Sciatic nerve (tissue), 2 donors: ENCODE results near the gene NPAS3. TPM values are rescaled to one million over a fixed set of nuclear protein-coding genes. Genes with fewer than 3 reads are reported as not detected.
A peak's percentile ranks its signal among the peaks of the same experiment; 100 is the strongest.

Source experiments
- ATAC-seq: fragments of 200-7000 bp; cut with Tn5 transposase; one replicate; pipeline ENCODE4 v1.9.1; 2020; ENCODE audit warnings: mild to moderate bottlenecking, moderate library complexity
- DNase-seq: peaks from one replicate; pipeline ENCODE4 v3.0.0-alpha.2; 2020; ENCODE audit warnings: low spot score
- intact Hi-C: fragments of 100-400 bp; cut with DNase I; formaldehyde crosslinking; loops from one replicate; pipeline ENCODE4 v1.14.2; 2022
- total RNA-seq: library from RNA; stranded (reverse); fragmentation: NEBNext Ultra II Directional; extraction: Animal tissue kit (Norgen Biotek cat#: 25700); gene quantifications from one replicate; pipeline ENCODE4 v1.2.1, GENCODE V29; 2021
- donor health status: DM: no; HTN: no; CAD: no.
- donor health status: DM: no; HTN: no; CAD: no.

NPAS3 gene
- total RNA-seq, 1 donor from 2014 or later: 14.6 TPM

DNA sequence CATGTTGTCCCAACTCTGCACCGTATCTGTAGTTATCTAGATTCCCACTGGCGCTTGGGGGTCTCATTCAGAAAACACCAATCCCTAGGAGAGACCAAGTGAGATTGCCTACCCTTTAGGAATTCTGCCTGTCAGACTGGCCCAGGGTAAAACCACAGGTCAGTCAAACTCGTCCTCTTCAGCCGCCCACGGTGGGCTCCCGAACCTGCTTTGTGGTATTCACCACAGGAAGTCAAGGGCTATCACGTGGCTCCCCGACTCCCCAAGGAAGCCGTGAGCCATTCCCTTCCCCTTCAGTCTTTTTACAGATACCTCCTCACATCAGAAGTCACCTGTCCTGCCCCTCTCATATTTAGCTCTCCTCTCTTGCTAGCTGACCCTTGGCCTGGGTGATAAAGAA, 852.3 kb downstream of the NPAS3 start:
- no peak for DNase-seq
- no peak for ATAC-seq
- intact Hi-C loops: loop anchor here (5.0 kb wide), 1 partner anchor 1214 kb away; no protein-coding TSS in a partner anchor

DNA sequence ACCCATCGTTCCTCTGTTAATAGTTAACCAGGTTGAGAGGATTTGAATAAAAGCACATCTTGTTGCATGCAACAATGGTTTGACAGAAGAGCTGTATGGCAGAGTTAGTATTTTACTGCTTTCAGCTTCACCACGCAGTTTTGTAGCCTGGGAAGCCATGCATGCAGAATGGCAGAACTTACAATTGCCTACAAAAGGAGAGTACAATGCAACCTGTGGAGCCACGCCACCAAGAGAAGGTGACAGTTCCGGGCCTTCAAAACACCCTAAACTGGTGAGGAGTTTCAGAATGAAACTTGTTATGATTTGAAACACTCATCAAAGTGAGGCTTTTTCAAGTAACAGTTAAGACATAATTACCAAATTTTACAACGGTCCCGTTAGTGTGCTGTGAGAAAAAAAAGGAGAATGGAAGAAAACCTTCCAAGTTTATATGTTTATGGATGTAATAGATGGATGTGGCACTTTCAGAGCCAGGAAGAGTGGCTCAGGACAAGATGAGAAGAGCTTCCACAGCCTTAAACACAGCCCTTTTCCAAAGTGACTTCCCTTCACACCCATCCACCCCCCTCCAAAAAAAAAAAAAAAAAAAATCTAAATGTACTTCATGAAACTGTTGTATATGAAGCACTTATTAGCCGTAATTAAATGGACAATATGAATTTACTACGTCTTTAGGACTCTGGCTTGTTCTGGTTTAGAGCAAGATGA, 853.5 kb downstream of the NPAS3 start:
- DNase-seq (no peak), ATAC-seq (no peak)
- intact Hi-C loops: loop anchor here (5.0 kb wide), 1 partner anchor 1215 kb away; no protein-coding TSS in a partner anchor

DNA sequence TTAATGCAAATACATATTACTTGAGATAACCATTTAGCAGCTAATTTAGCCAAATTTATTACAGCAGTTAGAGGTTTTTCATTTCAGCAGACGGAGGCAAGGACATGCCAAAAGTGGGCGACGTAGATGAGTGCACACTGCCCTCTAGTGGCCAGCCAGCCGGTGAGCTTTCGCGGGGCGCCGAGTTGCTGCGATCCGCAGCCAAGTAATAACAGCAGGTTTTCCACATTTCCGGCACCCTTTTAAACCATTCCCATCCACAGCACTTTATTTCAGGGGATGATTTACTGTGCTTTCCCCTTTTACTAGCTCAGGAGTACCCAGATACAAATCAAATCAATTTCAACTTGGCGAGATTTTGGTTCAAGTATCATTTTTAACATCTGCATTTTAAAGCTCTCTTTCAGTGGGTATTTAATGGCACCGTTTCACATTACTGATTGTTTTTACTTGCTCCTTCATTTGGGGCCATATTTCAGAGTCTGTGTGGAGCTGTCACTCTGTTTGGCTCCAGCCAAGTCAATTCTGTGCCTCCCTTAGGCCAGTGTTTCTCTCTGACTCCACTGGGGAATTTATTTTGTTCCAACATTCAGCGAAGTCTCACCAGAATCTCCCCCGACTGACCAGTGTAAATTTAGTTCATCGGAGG, 854.2 kb downstream of the NPAS3 start:
- ATAC-seq (peak; percentile 94), DNase-seq (peak; percentile 94)
- intact Hi-C loops: loop anchor here (5.0 kb wide), 1 partner anchor 1216 kb away; no protein-coding TSS in a partner anchor

DNA sequence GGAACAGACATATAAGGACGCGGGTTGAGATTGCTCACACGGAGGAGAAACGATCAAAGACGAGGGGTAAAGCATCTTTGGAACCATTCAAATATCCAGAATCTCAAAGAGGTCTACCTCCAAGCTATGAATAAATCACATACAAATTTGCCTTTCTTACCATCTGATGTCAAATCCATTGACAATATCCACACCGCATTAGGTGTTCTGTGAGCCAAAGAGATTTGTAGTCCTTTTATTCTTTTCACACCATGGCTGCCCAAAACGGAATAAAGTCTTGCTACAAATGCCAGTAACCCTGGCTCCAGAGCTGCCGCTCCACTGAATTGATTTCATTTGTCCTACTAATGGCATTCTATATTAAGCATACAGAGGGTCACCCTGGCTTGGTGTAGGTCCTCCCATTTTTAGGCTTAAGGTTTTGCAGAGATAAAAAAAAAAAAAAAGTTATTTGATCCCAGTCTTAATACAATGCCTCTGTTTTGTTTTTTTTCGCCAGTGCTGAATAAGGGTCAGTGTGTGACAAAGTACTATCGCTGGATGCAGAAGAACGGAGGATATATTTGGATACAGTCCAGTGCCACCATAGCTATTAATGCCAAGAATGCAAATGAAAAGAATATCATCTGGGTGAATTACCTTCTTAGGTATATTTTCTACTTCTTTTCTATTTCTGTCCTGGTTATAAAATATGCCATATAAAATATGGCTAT, 854.9 kb downstream of the NPAS3 start:
- DNase-seq (no peak), ATAC-seq (no peak)
- intact Hi-C loops: loop anchor here (5.0 kb wide), 1 partner anchor 1216 kb away; no protein-coding TSS in a partner anchor

DNA sequence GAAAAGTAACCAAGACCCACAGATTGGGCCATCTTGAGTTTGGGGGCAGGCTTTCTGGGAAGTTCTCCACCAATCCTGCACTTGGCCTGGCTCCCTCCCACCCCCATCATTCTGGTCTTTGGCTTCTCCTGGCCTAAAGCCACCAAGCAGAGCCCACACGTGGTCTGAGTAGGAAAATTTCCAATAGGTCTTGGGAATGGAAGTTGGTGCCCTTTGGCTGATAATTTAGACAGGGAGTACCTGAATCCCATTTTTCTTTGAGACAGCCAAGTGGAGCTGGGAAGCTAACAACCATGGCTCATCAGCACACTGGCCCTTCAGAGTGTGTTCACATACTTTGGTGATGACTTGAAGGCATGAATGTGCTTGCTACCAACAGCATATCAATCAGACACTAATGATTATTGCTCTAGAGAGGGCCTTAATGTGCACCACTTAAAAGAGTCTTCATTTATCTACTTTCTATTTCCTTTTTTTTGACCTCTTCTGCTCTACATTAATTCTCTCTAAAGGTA, 856.2 kb downstream of the NPAS3 start:
- ATAC-seq (no peak), DNase-seq (no peak)
- intact Hi-C loops: loop anchor here (5.0 kb wide), 1 partner anchor 1218 kb away; no protein-coding TSS in a partner anchor

DNA sequence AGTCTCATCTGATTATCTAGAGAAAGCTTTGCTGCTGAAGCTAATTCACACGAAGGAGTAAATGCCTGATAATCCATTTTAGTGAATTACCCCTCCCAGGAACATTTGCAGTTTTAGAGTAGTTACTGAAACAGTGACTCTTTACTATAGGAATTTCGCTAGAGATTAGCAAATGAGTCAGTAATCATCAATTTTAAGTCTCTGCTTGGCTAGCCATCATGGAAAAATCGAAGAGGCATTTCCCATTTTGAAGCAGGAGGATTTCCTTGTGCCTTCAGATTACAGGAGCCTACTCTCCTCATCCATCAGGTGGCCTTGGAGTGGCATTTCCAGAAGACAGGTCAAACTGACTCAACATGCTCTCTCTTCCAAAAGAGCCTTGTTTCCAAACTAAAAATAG, 857.7 kb downstream of the NPAS3 start:
- DNase-seq (no peak), ATAC-seq (no peak)
- intact Hi-C loops: no loop called here

DNA sequence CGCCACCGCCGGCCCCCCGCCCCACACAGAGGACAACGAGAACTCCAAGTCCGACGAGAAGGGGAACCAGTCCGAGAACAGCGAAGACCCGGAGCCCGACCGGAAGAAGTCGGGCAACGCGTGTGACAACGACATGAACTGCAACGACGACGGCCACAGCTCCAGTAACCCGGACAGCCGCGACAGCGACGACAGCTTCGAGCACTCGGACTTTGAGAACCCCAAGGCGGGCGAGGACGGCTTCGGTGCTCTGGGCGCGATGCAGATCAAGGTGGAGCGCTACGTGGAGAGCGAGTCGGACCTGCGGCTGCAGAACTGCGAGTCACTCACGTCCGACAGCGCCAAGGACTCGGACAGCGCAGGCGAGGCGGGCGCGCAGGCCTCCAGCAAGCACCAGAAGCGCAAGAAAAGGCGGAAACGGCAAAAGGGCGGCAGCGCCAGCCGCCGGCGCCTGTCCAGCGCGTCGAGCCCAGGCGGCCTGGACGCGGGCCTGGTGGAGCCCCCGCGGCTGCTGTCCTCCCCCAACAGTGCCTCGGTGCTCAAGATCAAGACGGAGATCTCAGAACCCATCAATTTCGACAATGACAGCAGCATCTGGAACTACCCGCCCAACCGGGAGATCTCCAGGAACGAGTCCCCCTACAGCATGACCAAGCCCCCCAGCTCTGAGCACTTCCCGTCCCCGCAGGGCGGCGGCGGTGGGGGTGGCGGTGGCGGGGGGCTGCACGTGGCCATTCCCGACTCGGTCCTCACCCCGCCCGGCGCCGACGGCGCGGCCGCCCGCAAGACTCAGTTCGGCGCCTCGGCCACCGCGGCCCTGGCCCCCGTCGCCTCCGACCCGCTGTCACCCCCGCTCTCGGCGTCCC, 861.3 kb downstream of the NPAS3 start:
- intact Hi-C loops: no loop called here
- ATAC-seq (no peak), DNase-seq (no peak)

DNA sequence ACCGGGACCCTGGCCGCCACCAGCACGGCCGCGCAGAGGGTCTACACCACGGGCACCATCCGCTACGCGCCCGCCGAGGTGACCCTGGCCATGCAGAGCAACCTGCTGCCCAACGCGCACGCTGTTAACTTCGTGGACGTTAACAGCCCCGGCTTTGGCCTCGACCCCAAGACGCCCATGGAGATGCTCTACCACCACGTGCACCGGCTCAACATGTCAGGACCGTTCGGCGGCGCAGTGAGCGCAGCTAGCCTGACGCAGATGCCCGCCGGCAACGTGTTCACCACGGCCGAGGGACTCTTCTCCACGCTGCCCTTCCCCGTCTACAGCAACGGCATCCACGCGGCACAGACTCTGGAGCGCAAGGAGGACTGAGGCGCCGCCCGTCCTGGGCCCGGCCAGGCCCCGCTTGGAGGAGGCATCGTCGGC, 862.1 kb downstream of the NPAS3 start:
- ATAC-seq (no peak), DNase-seq (no peak)
- intact Hi-C loops: no loop called here

DNA sequence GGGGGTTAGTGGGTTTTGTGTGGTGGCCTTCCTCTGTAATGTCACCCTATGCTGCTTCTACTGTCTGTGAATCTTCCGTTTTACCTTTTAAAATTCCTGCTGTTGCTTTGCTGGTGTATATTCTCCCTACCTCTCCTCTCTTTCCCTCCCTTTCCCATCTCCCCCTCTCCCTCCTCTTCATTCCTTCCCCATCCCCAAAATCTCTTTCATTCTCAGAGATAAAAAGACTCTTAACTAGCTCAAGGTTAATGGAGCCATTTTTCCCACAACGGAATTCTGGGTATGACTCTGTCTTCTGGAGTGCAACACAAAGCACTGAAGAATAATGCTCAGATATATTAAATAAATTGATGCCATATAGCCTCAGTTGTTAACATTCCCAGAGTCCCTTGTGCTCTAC, 864.1 kb downstream of the NPAS3 start:
- ATAC-seq (no peak), DNase-seq (no peak)
- intact Hi-C loops: no loop called here

DNA sequence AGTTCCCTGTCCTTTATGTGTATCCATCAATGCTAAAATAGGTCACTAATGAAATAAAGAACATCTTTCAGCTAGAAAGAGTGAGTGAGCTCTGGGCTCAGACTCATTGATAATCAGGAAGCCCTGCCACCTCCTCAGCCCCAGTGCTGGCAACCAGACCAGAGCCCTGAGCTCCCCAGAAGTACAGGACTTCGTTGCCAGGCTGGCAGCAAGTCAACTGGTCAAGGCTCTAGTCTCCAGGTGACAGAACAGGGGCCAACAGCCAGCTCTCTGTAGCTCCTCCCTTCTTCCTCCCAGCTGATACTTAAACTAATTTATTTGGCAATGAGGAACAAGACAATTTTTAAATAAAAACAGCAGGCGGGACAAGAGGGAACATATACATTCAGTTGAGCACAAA, 866.9 kb downstream of the NPAS3 start:
- intact Hi-C loops: no loop called here
- no peak for DNase-seq
- ATAC-seq: no peak

DNA sequence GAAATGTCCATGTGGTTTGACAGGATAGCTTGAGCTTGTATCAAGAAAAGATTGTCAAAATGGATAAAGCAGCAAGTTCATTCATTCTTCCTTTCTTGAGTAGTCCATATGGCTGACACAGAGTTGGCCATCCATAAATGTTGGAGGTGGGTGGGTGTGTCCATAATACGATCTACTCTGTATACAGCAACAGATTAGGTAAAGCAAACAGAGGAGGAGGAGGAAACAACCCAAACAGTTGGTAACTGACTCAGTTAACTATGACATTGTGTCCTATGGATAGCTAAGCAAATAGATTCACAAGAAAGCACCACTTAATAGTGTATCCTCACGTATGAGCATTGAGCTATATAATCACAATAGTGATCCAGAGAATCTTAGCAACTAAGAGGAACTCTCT, 868.2 kb downstream of the NPAS3 start:
- intact Hi-C loops: no loop called here
- ATAC-seq (no peak), DNase-seq (no peak)

DNA sequence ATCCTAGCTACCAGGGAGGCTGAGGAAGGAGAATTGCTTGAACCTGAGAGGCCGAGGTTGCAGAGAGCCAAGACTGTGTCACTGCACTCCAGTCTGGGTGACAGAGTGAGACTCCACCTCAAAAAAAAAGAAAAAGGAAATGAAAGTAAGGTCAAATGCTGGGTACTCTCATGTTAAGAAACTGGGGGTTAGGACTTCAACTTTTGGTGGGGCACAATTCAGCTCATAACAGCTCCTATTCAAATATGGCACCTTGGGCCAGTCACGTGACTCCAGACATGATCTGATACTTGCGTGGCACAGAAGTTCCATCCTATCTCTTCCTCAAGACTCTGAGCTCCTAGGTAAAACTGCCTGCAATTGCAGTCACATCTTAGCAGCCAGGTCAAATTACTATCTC, 869.5 kb downstream of the NPAS3 start:
- ATAC-seq: no peak
- intact Hi-C loops: no loop called here
- no peak for DNase-seq

DNA sequence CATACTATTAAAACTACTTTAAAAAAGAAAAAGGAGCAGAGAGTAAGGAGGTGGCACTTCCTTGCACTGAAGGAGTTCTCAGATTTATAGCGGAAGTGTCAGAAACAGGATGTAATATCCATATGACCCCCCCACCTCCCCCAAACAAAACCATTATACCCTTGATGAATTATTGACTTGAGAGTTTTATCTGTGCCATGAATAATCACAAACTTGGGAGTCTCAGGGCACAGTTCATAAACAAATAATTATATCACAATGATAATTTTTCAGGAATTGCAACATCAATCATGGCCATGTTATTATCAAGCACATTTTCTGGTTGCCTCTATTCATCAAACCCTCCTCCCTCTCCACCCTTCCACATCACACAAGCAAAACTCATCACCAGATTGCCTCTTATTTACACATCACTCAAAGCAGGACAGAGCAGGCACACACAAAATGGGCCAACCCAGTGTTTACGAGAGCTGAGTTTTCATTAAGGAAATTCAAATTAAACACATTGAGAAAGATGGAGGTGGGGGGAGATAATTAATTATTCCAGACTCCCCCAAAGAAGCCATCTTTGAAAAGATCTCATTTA, 870.8 kb downstream of the NPAS3 start:
- no peak for DNase-seq
- no peak for ATAC-seq
- intact Hi-C loops: no loop called here

DNA sequence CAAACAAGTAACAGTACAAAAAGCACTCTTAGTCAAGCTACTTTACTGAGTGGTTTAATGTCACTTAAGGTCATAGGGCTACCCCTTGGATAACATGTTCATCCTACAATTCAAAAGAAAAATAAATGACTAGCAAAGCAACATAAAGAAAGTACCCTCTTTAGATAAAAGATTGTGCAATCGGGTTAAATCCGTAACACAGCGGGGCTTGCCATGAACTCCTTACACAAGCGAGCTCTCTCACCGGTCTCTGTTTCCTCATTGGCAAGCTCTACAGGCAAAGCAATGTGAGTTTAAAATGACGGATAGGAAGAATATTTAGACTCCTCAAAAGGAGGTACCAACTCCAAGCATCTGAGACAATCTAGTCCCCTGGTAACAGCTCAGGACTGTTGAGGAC, 871.6 kb downstream of the NPAS3 start:
- no peak for ATAC-seq
- intact Hi-C loops: no loop called here

DNA sequence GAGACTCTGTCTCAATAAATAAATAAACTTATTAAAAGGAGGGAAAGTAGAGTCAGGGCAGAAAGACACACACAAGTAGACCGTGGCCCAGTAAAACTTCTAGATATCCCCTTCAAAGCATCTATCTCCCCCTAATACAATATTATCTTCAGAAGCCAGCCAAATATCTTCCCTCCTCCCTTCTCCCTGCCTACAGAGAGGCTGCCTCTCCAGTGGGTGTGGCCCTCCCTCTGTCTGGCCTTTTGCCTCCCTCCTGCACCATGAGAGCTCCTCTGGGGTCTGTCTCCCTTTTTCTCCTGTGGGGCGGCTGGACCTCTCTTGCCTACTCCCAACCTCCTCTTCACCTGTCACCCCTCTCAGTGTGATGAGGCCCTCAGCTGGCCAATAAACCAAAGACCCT, 873.0 kb downstream of the NPAS3 start:
- intact Hi-C loops: no loop called here
- DNase-seq (no peak), ATAC-seq (no peak)

More for the DNA sequence above, 871.6 kb downstream of the NPAS3 start:
- DNase-seq: no peak

DNA sequence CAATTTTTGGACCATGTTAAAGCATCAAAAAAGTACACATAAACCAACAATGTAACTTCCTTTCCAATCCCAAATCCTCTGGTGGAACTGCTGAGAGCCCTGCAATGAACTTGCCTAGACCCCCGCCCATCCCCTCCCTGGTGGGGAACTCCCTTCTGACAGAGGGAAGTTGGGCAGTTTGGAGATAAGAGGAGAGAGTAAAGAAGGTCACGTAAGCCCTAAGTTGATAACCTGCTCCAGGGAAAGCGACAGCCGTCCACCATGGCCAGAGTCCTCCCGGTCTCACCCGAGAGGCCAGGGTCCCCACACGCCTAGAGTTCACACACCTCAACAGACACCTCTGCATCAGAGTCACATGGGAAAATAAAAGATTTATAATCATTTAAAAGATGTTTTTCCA, 873.5 kb downstream of the NPAS3 start:
- ATAC-seq (no peak), DNase-seq (no peak)
- intact Hi-C loops: no loop called here

DNA sequence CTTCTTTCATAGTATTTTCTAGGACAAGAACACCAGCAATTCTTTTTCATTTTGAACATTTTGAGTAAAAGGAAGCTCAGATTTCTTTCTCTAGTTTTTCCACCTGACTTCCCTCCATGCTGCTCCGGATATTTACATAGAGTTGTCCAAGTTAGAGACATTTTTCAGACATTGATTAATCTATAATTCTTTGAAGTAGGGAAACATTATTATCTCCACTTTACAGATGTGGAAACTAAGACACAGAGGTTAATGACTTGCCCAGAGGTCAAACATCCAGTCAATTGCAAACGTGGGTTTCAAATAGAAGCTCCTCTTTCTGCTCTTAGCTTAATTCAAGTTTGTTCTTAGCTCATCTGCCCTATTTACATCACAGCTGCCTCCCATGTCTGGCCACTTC, 873.9 kb downstream of the NPAS3 start:
- no peak for DNase-seq
- ATAC-seq: no peak
- intact Hi-C loops: no loop called here

DNA sequence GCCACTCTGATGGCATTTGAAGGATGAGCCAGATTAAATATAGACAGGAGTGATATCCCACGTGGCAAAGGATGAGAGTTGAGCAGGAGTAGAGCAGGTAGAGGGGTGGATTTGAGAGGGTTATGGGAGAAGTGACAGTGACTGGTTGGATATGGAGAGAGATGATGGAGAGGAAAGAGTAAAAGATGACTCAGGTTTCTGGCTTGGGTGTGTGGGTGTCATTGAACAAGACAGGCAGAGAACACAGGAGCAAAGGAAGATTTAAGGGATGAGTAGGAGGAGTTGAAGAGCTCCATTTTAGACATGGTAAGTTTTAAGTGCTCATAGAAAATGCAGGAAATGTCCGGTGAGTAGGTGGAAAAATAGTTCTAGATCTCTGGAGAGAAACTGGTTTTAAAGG, 875.3 kb downstream of the NPAS3 start:
- ATAC-seq: no peak
- DNase-seq: no peak
- intact Hi-C loops: no loop called here
